ENCODE data around the gene CWC15. TPM values are rescaled to one million over a fixed set of nuclear protein-coding genes. Genes with fewer than 3 reads are reported as not detected.
"Not testable (repeated sequence)": the region's sequence is repeated elsewhere in the genome, so short reads cannot be mapped to it uniquely, and the experiment has no call there.

Gene CWC15
- total RNA-seq, 1 experiment from 2014 or later, result 32.9 TPM

- no peaks in the 10 kb centered on the region for H3K9me3 ChIP-seq (replicated peaks)
- H3K4me3 ChIP-seq, result no peak overlapping the region
- H3K4me1 ChIP-seq (replicated peaks), result peaks cover 10% of the 10 kb centered on the region
- no peaks in the 10 kb centered on the region for H3K27me3 ChIP-seq (replicated peaks)
- no peak for DNase-seq (ENCODE audit: low read depth in 1 of 2, low spot score in 2 of 2)
- H3K36me3 ChIP-seq, result no peaks in the 10 kb centered on the region
- no peak overlapping the region for H3K27ac ChIP-seq
Observed at GRCh38 chr11:94923004-94923334, 50.4 kb downstream of the CWC15 start.

- Histone ChIP-seq H3K36me3 (no peaks in the 10 kb centered on the region), H3K4me1 (replicated peaks) (peaks cover 10% of the 10 kb centered on the region), H3K27ac (no peak overlapping the region), H3K27me3 (replicated peaks) (no peaks in the 10 kb centered on the region), H3K9me3 (replicated peaks) (no peaks in the 10 kb centered on the region), H3K4me3 (no peak overlapping the region)
- DNase-seq (ENCODE audit: low read depth in 1 of 2, low spot score in 2 of 2), result no peak
Observed at GRCh38 chr11:94922321-94923003, 50.9 kb downstream of the CWC15 start.

GRCh38 chr11:94920311-94920710 is 53.0 kb downstream of the CWC15 start:
- no peak for DNase-seq (ENCODE audit: low read depth in 1 of 2, low spot score in 2 of 2)
- Histone ChIP-seq H3K4me1 (replicated peaks) (no peaks in the 10 kb centered on the region), H3K36me3 (no peaks in the 10 kb centered on the region), H3K4me3 (no peak overlapping the region), H3K9me3 (replicated peaks) (no peaks in the 10 kb centered on the region), H3K27ac (no peak overlapping the region), H3K27me3 (replicated peaks) (no peaks in the 10 kb centered on the region)

GRCh38 chr11:94913718-94914394 is 59.5 kb downstream of the CWC15 start:
- not testable (repeated sequence) for H3K36me3 ChIP-seq; DNase-seq (ENCODE audit: low read depth in 1 of 2, low spot score in 2 of 2); H3K4me1 ChIP-seq (replicated peaks)

GRCh38 chr11:94912806-94913205 is 60.5 kb downstream of the CWC15 start:
- Histone ChIP-seq H3K4me1 (replicated peaks) (no peaks in the 10 kb centered on the region), H3K4me3 (no peak overlapping the region), H3K36me3 (no peaks in the 10 kb centered on the region), H3K27ac (no peak overlapping the region), H3K9me3 (replicated peaks) (no peaks in the 10 kb centered on the region), H3K27me3 (replicated peaks) (no peaks in the 10 kb centered on the region)
- no peak for DNase-seq (ENCODE audit: low read depth in 1 of 2, low spot score in 2 of 2)

More at GRCh38 chr11:94913718-94914394, 59.5 kb downstream of the CWC15 start:
- H3K9me3 ChIP-seq (replicated peaks); H3K27me3 ChIP-seq (replicated peaks); H3K4me3 ChIP-seq; H3K27ac ChIP-seq: not testable (repeated sequence)

Other genes starting within 250 kb of the CWC15 start
- 10.1 and 14.8 TPM in 2 replicates for gene AMOTL1, start 205.2 kb downstream of the CWC15 start, total RNA-seq (2014; rRNA removed; shearing (Covaris generic))
- gene KDM4D, start 153 bp upstream of the CWC15 start, total RNA-seq (2014; rRNA removed; shearing (Covaris generic)), result 0.41 and 1.5 TPM in 2 replicates
- gene KDM4E, start 51.7 kb upstream of the CWC15 start, total RNA-seq (2014; rRNA removed; shearing (Covaris generic)), result not detected in 2 replicates
- not detected in 2 replicates for gene KDM4F, start 75.9 kb upstream of the CWC15 start, total RNA-seq (2014; rRNA removed; shearing (Covaris generic))
- 1.2 and 5.7 TPM in 2 replicates for gene SRSF8, start 93.4 kb upstream of the CWC15 start, total RNA-seq (2014; rRNA removed; shearing (Covaris generic))
- 4.1 and 4.3 TPM in 2 replicates for gene ENDOD1, start 116.3 kb upstream of the CWC15 start, total RNA-seq (2014; rRNA removed; shearing (Covaris generic))

All from SJSA1 (cell line).